ENCODE data around the gene SLBP. TPM values are rescaled to one million over a fixed set of nuclear protein-coding genes. Genes with fewer than 3 reads are reported as not detected.

Gene SLBP
- total RNA-seq, 1 experiment from 2014 or later, result 43.5 TPM

DNA sequence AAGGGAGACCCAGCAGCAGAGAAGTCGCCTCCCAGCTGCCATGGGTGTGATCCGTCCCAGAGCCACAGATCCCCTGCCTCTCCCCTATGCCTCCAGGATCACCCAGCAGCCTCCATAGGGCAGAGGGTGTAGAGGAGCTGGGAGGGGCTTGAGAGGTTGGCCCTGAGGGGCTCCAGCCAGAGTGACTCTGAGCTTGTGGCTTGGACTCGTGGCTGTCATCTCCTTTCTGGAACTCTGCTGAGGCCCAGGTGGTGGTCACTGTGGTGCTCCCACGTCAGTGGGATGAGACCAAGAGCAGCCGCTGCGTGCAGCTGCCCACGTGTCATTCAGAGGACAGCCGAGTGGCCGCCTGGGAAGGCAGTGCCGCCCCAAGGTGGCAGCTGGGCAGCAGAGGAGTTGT is 13.4 kb upstream of the SLBP start:
- Mint-ChIP-seq H3K9me3 (ENCODE audit: unreplicated experiment) (no peaks in the 10 kb centered on the region), H3K4me1 (ENCODE audit: insufficient read depth, unreplicated experiment) (peaks cover 52% of the 10 kb centered on the region), H3K27ac (ENCODE audit: low read depth, unreplicated experiment) (no peak overlapping the region), H3K36me3 (ENCODE audit: insufficient read depth, unreplicated experiment) (peaks cover 37% of the 10 kb centered on the region), H3K4me3 (ENCODE audit: unreplicated experiment) (no peak overlapping the region), H3K27me3 (ENCODE audit: insufficient read depth, unreplicated experiment) (no peaks in the 10 kb centered on the region)
- BruUV-seq (replicated peaks), result no TSS peak
- TF ChIP-seq, protein P1, sequence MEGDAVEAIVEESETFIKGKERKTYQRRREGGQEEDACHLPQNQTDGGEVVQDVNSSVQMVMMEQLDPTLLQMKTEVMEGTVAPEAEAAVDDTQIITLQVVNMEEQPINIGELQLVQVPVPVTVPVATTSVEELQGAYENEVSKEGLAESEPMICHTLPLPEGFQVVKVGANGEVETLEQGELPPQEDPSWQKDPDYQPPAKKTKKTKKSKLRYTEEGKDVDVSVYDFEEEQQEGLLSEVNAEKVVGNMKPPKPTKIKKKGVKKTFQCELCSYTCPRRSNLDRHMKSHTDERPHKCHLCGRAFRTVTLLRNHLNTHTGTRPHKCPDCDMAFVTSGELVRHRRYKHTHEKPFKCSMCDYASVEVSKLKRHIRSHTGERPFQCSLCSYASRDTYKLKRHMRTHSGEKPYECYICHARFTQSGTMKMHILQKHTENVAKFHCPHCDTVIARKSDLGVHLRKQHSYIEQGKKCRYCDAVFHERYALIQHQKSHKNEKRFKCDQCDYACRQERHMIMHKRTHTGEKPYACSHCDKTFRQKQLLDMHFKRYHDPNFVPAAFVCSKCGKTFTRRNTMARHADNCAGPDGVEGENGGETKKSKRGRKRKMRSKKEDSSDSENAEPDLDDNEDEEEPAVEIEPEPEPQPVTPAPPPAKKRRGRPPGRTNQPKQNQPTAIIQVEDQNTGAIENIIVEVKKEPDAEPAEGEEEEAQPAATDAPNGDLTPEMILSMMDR (IDR thresholded peaks at IDR 0.05; ENCODE audit: unreplicated experiment), result no peak
- CTCF ChIA-PET, result interaction anchor here (0.8 to 7.0 kb wide), 8 partner anchors 13 to 370 kb away, joined by 3 to 97 read pairs (median 4); partner anchors contain the start of gene SLBP
- POLR2A ChIA-PET, result interaction anchor here (1.0 to 2.8 kb wide), 2 partner anchors 32 to 943 kb away, joined by 3 to 18 read pairs; no protein-coding TSS in a partner anchor
- intact Hi-C loops (cut with micrococcal nuclease), result loop anchor here (10.0 kb wide), 1 partner anchor 381 kb away; the partner anchor contains the start of gene UVSSA
- DNase-seq (ENCODE audit: unreplicated experiment), result no peak

DNA sequence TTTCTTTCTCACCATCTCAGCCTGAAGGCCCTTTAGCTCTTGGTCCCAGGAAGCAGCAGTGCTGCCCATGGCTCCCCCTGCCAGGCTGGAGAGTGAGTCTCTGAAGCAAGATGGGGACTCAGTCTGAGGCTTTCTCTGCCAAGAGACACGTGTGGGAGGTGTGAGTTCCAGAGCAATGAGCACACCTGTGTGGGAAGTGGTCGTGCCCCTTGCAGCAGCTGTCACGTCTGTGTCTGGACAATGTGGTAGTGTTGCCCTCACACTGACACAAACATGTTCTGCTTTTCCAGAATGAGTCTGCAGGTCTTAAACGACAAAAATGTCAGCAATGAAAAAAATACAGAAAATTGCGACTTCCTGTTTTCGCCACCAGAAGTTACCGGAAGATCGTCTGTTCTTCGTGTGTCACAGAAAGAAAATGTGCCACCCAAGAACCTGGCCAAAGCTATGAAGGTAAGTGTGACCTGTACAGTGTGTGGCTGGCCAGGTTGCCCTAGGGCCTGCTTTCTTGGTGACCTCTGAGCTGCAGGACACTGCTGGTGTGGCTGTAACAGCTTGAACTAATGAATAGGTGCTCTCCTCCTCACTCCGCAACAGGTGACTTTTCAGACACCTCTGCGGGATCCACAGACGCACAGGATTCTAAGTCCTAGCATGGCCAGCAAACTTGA is 11.1 kb upstream of the SLBP start:
- Mint-ChIP-seq H3K27me3 (ENCODE audit: insufficient read depth, unreplicated experiment) (no peaks in the 10 kb centered on the region), H3K27ac (ENCODE audit: low read depth, unreplicated experiment) (peak overlapping the region; percentile 73), H3K9me3 (ENCODE audit: unreplicated experiment) (no peaks in the 10 kb centered on the region), H3K4me1 (ENCODE audit: insufficient read depth, unreplicated experiment) (peaks cover 40% of the 10 kb centered on the region), H3K36me3 (ENCODE audit: insufficient read depth, unreplicated experiment) (peaks cover 29% of the 10 kb centered on the region), H3K4me3 (ENCODE audit: unreplicated experiment) (peak overlapping the region; percentile 93)
- BruUV-seq (replicated peaks), result TSS peak; percentile 16
- ChIA-PET POLR2A (interaction anchor here (1.8 to 4.7 kb wide), 2 partner anchors 11 to 30 kb away, joined by 6 to 63 read pairs; partner anchors contain the start of gene SLBP), CTCF (interaction anchor here (0.5 to 2.6 kb wide), 9 partner anchors 8 to 176 kb away, joined by 3 to 15 read pairs (median 4); partner anchors contain the start of gene SLBP)
- TF ChIP-seq, protein P1 (IDR thresholded peaks at IDR 0.05; ENCODE audit: unreplicated experiment), result no peak
- DNase-seq (ENCODE audit: unreplicated experiment), result no peak
- intact Hi-C loops (cut with micrococcal nuclease), result loop anchor here (10.0 kb wide), 1 partner anchor 378 kb away; the partner anchor contains the start of gene UVSSA

DNA sequence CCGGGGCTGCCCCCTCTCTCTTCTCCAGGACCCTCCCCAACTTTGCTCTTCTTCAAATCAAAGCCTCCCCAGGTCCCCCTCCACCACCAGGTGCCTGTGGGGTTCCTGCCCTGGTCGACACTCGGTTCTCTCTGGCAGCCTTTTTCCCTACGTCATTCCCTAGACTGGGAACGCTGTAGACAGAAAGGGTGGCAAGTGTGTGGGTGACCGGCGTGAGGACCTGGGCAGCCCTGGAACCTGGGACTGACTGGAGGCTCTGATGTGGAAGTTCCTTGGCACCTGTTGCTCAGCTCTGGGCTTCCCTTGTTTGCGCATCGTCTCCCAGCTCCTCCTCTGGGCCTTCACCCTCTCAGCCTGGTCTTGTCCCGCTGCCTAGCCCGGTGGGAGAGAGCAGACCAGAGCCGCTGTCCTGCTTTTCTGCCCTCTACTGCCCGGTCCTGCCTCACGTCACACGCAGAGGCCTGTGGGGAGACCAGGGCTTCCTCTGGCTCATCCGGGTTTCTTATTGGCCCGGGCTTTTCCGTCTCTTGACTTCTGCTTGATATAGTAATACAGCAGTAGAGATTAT is 10.5 kb upstream of the SLBP start:
- TF ChIP-seq, protein P1 (IDR thresholded peaks at IDR 0.05; ENCODE audit: unreplicated experiment), result no peak
- peaks cover 35% of the 10 kb centered on the region for H3K4me1 Mint-ChIP-seq (ENCODE audit: insufficient read depth, unreplicated experiment)
- no TSS peak for BruUV-seq (replicated peaks)
- H3K4me3 Mint-ChIP-seq (ENCODE audit: unreplicated experiment), result peak overlapping the region; percentile 93
- H3K27ac Mint-ChIP-seq (ENCODE audit: low read depth, unreplicated experiment), result peak overlapping the region; percentile 73
- peaks cover 28% of the 10 kb centered on the region for H3K36me3 Mint-ChIP-seq (ENCODE audit: insufficient read depth, unreplicated experiment)
- CTCF ChIA-PET, result interaction anchor here (0.5 to 2.6 kb wide), 7 partner anchors 9 to 177 kb away, joined by 3 to 15 read pairs (median 4); partner anchors contain the start of gene SLBP
- H3K27me3 Mint-ChIP-seq (ENCODE audit: insufficient read depth, unreplicated experiment), result no peaks in the 10 kb centered on the region
- DNase-seq (ENCODE audit: unreplicated experiment), result no peak
- intact Hi-C loops (cut with micrococcal nuclease), result loop anchor here (10.0 kb wide), 1 partner anchor 378 kb away; the partner anchor contains the start of gene UVSSA
- POLR2A ChIA-PET, result interaction anchor here (1.7 to 4.7 kb wide), 3 partner anchors 7 to 29 kb away, joined by 6 to 63 read pairs (median 7); partner anchors contain the start of gene SLBP
- no peaks in the 10 kb centered on the region for H3K9me3 Mint-ChIP-seq (ENCODE audit: unreplicated experiment)

All from MCF 10A (cell line).